Activated naive CD8-positive, alpha-beta T cell (primary cell): ENCODE measurements around the gene CCDC77.
"Not testable (repeated sequence)": the region's sequence is repeated elsewhere in the genome, so short reads cannot be mapped to it uniquely, and the experiment has no call there.

ENCODE experiments used
- H3K27ac Mint-ChIP-seq: one replicate; pipeline ENCODE4 v1.8.0; 2021; ENCODE audit warnings: mixed read lengths
- H3K27me3 Mint-ChIP-seq: one replicate; pipeline ENCODE4 v1.8.0; 2021; ENCODE audit warnings: mixed read lengths
- H3K36me3 Mint-ChIP-seq: one replicate; pipeline ENCODE4 v1.8.0; 2021; ENCODE audit warnings: mixed read lengths
- H3K4me1 Mint-ChIP-seq: one replicate; pipeline ENCODE4 v1.8.0; 2021; ENCODE audit warnings: low read depth, mixed read lengths
- H3K4me3 Mint-ChIP-seq: one replicate; pipeline ENCODE4 v1.8.0; 2021; ENCODE audit warnings: mild to moderate bottlenecking, mixed read lengths
- H3K9me3 Mint-ChIP-seq: one replicate; pipeline ENCODE4 v1.8.0; 2021; ENCODE audit warnings: low read depth, mixed read lengths

CCDC77 gene

DNA sequence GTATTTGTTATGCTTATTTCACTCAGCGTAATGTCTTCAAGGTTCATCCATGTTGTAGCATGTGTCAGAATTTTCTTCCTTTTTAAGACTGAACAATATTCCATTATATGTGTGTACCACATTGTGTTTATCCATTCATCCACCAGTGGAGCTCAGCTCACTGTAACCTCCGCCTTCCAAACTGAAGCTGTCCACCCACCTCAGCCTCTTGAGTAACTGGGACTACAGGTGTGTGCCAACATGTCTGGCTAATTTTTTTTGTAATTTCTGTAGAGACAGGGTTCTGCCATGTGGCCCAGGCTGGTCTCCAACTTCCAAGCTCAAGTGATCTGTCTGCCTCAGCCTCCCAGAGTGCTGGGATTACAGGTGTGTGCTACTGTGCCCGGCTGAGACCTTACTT is 21.1 kb downstream of the CCDC77 start:
- Mint-ChIP-seq H3K4me1 (no peaks in the 10 kb centered on the region), H3K36me3 (peaks cover 11% of the 10 kb centered on the region), H3K27ac (no peak overlapping the region), H3K9me3 (no peaks in the 10 kb centered on the region), H3K27me3 (no peaks in the 10 kb centered on the region), H3K4me3 (no peak overlapping the region)

DNA sequence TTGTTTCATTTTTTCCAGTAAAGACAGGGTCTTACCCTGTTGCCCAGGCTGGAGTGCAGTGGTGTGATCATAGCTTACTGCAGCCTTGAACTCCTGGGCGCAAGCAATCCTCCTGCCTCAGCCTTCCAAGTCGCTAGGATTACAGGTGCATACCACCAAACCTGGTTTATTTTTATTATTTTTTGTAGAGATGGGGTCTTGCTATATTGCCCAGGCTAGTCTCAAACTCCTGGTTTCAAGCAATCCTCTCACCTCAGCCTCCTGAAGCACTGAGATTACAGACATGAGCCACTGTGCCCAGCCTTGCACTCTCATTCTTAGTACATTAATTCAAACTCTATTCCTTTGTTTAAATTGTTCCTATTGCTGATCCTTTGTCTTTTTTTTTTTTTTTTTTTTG is 34.3 kb downstream of the CCDC77 start:
- H3K27me3 Mint-ChIP-seq, H3K27ac Mint-ChIP-seq, H3K9me3 Mint-ChIP-seq, H3K4me1 Mint-ChIP-seq, H3K4me3 Mint-ChIP-seq: not testable (repeated sequence)
- peaks cover 33% of the 10 kb centered on the region for H3K36me3 Mint-ChIP-seq

DNA sequence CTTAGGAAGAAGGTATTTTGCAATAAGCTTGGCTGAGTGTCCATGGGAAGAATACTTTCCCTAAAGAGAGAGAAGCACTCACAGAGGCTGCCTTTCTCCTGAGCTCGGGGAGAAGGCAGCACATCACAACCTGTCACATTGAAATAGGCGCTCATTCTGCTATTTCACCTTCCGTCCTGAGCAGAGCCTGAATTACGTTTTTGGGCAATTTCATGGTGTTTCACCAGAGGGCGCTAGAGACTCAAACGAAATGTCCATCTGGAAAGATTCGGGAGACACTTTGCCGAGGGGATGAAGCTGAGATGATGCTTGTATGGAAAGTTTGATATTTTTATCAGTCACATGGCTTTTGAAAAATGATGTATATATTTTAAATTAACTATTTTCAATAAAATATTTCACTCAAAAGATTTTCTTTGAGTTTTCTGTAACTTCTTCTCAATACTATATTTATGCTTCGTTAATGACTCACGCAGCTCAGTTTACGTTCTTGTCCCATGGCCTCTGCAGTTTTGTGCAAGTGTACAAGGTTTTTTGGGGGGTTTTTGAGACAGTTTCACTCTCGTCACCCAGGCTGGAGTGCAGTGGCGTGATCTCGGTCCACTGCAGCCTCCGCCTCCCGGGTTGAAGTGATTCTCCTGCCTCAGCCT is 40.9 kb downstream of the CCDC77 start:
- Mint-ChIP-seq H3K9me3 (no peaks in the 10 kb centered on the region), H3K36me3 (peaks cover 8% of the 10 kb centered on the region), H3K27me3 (no peaks in the 10 kb centered on the region), H3K27ac (no peak overlapping the region), H3K4me1 (no peaks in the 10 kb centered on the region), H3K4me3 (no peak overlapping the region)

DNA sequence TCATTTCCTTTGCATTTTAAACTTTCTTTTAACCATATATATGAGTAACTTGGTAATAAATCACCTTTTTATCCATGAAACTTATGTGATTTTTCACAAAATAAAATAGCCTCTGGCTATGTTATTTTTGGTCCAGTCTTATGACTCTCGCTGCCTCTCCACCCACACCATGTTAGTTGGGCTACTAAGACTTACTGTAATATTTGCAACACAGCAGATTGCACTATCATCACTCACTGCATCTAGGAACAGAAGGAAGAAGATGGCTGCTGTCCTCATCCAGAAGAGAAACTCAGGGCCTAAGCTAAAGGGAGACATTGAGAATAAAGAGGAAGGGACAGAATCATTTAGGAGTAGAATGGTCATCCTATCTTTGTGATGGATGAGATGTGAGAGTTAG is 45.7 kb downstream of the CCDC77 start:
- no peak overlapping the region for H3K27ac Mint-ChIP-seq
- H3K27me3 Mint-ChIP-seq: no peaks in the 10 kb centered on the region
- H3K4me1 Mint-ChIP-seq: no peaks in the 10 kb centered on the region
- H3K4me3 Mint-ChIP-seq: no peak overlapping the region
- H3K36me3 Mint-ChIP-seq: no peaks in the 10 kb centered on the region
- H3K9me3 Mint-ChIP-seq: no peaks in the 10 kb centered on the region

DNA sequence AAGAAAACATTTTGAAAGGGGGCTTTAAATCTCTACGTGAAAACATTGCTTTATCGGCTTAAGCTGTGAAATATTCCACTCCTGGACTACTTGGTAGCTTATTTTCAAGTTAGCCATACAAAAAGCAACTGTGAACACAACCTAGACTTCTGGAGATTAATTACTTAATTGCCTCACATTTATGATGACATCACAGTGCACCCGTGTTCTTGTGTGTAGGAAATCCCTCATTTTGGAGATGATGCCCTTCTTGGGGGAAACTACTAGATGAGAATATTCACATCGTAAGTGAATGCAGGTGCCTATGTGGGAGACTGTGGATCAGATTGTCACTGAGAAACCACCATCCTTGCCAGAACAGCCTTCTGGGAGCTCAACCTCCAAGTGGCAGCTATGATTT is 47.8 kb downstream of the CCDC77 start:
- no peaks in the 10 kb centered on the region for H3K9me3 Mint-ChIP-seq
- no peak overlapping the region for H3K4me3 Mint-ChIP-seq
- no peak overlapping the region for H3K27ac Mint-ChIP-seq
- no peaks in the 10 kb centered on the region for H3K4me1 Mint-ChIP-seq
- no peaks in the 10 kb centered on the region for H3K36me3 Mint-ChIP-seq
- H3K27me3 Mint-ChIP-seq: no peaks in the 10 kb centered on the region

DNA sequence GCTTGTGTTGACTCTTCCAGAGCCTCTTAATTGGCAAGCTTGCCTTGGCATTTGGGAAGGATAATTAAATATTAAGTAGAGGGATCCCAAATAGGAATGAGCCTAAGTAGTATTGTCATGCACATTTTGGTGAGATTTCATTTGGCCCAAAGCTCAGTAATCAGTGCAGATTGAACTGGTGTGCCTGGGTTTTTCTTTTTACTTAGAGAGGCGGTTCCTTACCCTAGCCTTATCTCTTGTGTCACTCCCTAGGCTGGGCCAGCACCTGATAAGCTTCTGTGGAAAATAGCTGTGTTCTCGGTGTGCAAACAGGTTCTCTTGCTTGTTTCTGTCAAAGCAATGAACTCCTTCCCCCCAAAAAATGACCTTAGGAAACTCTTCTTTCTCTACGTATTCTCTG is 49.0 kb downstream of the CCDC77 start:
- Mint-ChIP-seq H3K36me3 (no peaks in the 10 kb centered on the region), H3K9me3 (no peaks in the 10 kb centered on the region), H3K27me3 (no peaks in the 10 kb centered on the region), H3K27ac (no peak overlapping the region), H3K4me1 (no peaks in the 10 kb centered on the region), H3K4me3 (no peak overlapping the region)

DNA sequence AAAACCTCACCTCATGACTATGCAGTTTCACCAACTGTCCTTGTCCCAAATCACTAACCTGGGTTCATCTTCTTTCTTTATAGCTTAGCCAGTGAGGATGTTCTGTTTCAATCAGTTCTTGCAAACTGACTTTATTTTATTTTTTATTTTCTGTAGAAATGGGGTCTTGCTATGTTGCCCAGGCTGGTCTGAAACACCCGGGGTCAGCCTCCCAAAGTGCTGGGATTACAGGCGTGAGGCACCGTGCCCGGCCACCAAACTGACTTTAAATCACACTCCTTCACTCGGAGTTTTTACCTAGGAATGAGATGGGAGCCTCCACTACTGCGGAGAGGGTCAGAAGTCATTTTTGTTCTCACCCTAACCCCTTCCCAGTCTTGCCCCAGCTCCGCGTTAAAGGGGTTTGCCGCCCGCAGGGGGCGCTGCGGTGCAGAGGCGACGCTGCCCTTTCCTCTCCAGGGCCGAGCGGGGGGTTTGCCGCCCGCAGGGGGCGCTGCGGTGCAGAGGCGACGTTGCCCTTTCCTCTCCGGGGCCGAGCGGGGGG is 51.3 kb downstream of the CCDC77 start:
- H3K27ac Mint-ChIP-seq: no peak overlapping the region
- no peak overlapping the region for H3K4me3 Mint-ChIP-seq
- H3K9me3 Mint-ChIP-seq: no peaks in the 10 kb centered on the region
- H3K4me1 Mint-ChIP-seq: no peaks in the 10 kb centered on the region
- peaks cover 3% of the 10 kb centered on the region for H3K27me3 Mint-ChIP-seq
- no peaks in the 10 kb centered on the region for H3K36me3 Mint-ChIP-seq

DNA sequence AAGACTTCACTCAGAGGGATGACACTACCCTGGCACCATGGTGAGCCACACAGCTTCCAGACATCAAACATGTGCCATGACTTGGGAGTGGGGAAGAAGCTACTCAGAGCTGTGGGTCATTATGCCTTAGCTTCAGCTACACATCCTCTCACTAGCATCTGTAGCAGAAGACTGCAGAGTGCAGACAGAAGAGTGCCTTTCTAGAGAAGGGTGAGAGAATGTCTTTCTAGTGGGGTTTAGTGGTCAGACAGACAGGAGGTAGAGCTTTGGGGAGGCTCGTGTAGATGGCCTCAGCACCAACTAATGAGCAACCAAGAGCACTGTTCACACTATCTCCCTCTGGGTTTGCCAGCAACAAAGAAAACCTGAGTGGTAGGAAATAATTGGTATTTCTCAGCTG is 53.4 kb downstream of the CCDC77 start:
- Mint-ChIP-seq H3K27ac (no peak overlapping the region), H3K9me3 (no peaks in the 10 kb centered on the region), H3K4me3 (no peak overlapping the region), H3K36me3 (no peaks in the 10 kb centered on the region), H3K4me1 (peaks cover 7% of the 10 kb centered on the region), H3K27me3 (peaks cover 10% of the 10 kb centered on the region)

DNA sequence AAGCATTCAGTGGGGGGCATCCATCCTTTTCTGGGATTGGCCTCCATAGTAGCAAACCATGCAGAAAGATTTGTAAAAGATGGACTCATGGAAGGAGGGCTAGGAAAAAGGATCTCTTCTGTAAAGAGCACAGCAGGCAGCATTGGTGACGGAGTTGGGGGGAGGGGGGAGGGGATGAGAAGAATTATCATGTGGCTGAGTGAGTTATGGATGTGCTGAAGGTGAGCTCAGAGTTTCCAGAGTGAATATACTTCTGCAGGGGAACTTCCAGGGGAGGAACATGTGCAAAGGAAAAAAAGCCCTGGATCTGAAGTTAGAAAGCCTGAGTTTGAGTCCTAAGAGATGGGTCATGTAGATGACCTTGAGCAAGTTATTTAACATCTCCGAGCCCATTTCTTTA is 54.4 kb downstream of the CCDC77 start:
- H3K27me3 Mint-ChIP-seq: peaks cover 10% of the 10 kb centered on the region
- H3K4me1 Mint-ChIP-seq: peaks cover 7% of the 10 kb centered on the region
- H3K36me3 Mint-ChIP-seq: no peaks in the 10 kb centered on the region
- no peak overlapping the region for H3K27ac Mint-ChIP-seq
- H3K9me3 Mint-ChIP-seq: no peaks in the 10 kb centered on the region
- H3K4me3 Mint-ChIP-seq: no peak overlapping the region

DNA sequence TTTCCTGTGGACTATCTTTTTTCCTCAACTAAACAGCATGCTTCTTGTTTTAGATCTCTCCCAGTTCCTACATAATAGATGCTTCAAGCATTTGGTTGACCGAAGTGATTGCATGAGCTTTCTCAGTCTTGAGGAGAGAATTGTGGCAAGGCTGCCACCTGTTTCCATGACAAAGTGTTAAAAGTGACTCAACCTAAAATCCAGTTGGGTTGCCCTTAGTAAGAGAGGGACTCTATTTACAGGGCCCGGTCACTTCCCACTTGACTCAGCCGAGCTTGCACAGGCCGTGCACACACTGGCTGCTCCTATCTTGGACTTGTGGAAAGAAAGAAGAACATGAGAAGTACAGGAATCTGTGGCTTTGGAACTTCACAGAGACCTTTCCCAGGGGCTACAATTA is 56.2 kb downstream of the CCDC77 start:
- H3K36me3 Mint-ChIP-seq: no peaks in the 10 kb centered on the region
- peaks cover 17% of the 10 kb centered on the region for H3K27me3 Mint-ChIP-seq
- peaks cover 12% of the 10 kb centered on the region for H3K4me1 Mint-ChIP-seq
- H3K9me3 Mint-ChIP-seq: no peaks in the 10 kb centered on the region
- H3K4me3 Mint-ChIP-seq: no peak overlapping the region
- H3K27ac Mint-ChIP-seq: no peak overlapping the region

DNA sequence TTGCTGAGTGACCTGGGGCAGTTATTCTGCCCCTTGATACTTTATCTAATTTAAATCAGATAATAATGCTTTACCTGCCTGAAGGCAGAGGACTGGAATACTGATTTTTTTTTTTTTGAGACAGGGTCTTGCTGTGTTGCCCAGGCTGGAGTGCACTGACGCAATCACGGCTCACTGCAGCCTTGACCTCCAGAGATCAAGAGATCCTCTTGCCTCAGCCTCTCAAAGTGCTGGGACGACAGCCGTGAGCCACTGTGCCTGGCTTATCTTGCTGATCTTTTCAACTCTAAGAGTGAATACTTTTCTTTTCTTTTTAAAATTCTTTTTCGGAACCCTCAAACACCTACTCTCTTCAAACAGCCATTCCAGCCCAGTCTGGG is 57.6 kb downstream of the CCDC77 start:
- H3K27me3 Mint-ChIP-seq: peaks cover 21% of the 10 kb centered on the region
- no peak overlapping the region for H3K27ac Mint-ChIP-seq
- H3K4me3 Mint-ChIP-seq: peak overlapping the region; percentile 77
- no peaks in the 10 kb centered on the region for H3K36me3 Mint-ChIP-seq
- peaks cover 12% of the 10 kb centered on the region for H3K4me1 Mint-ChIP-seq
- no peaks in the 10 kb centered on the region for H3K9me3 Mint-ChIP-seq

DNA sequence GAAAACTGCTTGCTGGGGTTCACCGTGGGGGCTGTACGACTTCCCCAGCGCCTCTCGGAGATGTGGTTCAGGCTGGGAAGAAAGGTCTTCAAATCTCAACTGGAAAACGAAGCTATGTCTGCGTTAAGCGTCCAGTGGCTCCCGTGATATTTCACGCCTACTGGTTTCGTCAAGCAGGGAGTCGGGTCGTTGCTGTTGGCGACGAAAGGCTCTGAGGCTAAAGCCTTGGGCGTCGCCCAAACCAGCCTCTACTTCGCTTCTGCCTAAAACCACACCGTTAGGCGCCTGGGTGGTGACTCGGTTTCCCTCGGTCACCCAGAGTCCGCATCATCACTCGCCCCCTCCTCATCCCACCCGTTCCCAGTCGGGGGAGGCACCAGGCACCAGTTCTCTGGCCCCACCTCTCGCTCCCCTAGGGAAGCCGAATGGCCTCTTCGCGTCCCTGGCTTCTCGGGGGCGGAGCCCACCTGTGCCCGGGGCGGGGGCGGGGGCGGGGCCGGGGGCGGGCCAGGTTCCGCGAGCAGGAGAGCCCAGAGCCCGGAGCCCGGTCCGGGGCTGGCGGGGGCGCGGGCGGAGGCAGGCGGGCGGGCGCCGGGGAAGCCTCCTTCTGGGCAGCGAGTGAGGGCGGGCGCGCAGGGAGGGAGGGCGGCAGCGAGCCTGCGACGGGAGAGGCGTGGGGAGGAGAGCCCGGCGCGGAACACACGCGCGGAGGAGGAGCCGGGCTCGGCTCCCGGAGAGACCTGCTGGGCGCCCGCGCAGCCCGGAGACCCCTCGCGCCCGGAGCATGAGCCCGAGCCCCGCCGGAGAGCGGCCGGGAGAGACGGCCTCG is 58.2 kb downstream of the CCDC77 start, which contains the start of gene B4GALNT3:
TSS of gene B4GALNT3 (plus strand) at position 510 of the 829 bp plus-strand sequence. CDS start 438 bp downstream, outside the sequence.
- no peak within 1 kb of the TSS for H3K27ac Mint-ChIP-seq
- H3K27me3 Mint-ChIP-seq: peaks cover 21% of the 10 kb centered on the region
- H3K4me1 Mint-ChIP-seq: peaks cover 12% of the 10 kb centered on the region
- H3K9me3 Mint-ChIP-seq: no peaks in the 10 kb centered on the region
- peak within 1 kb of the TSS; percentile 89 for H3K4me3 Mint-ChIP-seq
- no peaks in the 10 kb centered on the region for H3K36me3 Mint-ChIP-seq

DNA sequence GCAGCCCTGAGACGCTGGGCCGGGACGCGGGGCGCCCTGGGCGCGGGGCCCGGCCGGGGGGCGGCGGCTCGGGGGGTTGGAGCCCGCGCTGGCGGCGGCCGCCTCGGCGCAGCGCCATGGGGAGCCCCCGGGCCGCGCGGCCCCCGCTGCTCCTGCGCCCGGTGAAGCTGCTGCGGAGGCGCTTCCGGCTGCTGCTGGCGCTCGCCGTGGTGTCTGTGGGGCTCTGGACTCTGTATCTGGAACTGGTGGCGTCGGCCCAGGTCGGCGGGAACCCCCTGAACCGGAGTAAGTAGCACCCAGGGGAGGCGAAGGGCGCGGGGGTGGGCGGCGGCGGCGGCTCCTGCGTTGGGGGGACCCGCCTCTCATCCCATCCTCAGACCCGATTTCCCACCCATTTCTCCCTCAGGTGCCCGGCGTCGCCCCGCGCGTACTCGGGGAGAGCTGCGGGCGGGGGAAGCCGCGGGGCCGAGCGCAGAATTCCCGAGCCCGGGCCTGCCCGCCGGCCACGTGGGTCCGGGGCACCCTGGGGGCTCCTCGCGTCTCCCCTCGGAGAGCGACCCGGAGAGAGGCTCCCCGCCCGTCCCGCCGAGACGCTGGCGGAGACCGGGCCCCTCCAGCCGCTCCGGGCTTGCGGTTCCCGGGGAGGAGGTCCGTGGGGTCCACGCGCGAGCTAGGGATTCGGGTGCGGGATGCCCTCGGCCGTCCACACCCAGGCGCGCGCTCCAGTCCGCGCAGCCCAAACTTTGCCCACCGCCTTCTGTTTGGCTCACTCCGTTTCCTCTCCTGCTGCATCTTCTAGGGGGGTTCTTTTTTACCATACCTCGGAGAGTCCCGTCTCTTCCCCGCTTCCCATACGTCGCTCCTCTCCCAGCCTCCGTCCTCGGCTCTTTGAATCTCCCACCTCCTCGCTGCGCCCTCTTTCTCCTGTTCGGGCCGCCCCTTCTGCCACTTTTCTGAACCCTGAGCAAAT is 59.1 kb downstream of the CCDC77 start:
- peaks cover 21% of the 10 kb centered on the region for H3K27me3 Mint-ChIP-seq

DNA sequence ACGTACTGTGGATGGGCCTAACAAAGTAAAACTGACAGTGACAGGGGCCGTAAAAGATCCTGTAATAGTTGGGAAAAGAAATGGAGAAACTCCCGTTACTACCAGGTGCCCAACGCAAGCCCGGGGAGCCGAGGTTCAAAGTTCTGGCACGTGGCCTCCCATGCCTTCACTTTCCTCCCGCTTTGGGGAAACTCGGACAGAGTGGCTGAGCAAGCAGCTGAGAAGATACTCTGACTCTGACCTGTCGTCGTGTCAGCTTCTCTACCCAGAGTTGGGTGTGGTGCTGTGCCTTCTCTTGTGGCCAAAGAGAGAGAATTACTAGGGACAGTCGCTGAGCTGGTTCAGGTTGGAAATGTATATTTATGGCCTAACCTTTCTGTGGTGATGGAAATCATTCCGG is 60.0 kb downstream of the CCDC77 start:
- no peaks in the 10 kb centered on the region for H3K9me3 Mint-ChIP-seq
- peak overlapping the region; percentile 89 for H3K4me3 Mint-ChIP-seq
- peak overlapping the region; percentile 54 for H3K27ac Mint-ChIP-seq
- peaks cover 12% of the 10 kb centered on the region for H3K4me1 Mint-ChIP-seq
- H3K36me3 Mint-ChIP-seq: no peaks in the 10 kb centered on the region
- peaks cover 21% of the 10 kb centered on the region for H3K27me3 Mint-ChIP-seq

More for the DNA sequence above, 59.1 kb downstream of the CCDC77 start:
- H3K4me1 Mint-ChIP-seq: peaks cover 12% of the 10 kb centered on the region
- H3K36me3 Mint-ChIP-seq: no peaks in the 10 kb centered on the region
- peak overlapping the region; percentile 54 for H3K27ac Mint-ChIP-seq
- H3K4me3 Mint-ChIP-seq: peak overlapping the region; percentile 89
- H3K9me3 Mint-ChIP-seq: no peaks in the 10 kb centered on the region
